ENCODE data around the gene EHMT1. TPM values are rescaled to one million over a fixed set of nuclear protein-coding genes. Genes with fewer than 3 reads are reported as not detected.
"Not testable (repeated sequence)": the region's sequence is repeated elsewhere in the genome, so short reads cannot be mapped to it uniquely, and the experiment has no call there.

Gene EHMT1
- total RNA-seq, 1 donor from 2014 or later = 59.9 TPM

DNA sequence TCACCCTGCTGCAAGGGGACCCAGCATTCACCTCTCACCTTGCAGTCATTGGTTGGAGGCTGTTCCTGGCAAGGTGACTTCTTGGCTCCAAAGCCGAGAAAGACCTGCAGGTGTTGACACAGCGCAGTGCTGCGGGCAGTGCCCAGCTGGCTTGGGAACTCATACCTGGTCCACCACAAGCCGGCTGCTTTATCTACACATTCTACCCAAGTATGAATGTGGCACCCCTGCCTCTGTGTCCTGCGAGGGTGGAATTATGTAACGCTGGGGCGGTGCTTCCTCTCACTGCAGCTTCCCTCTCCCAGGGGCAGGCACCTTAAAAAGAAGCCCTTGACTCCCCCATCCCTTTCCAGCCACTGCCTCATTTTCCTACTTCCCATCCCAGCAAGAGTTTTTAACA is 26.0 kb upstream of the EHMT1 start:
- Histone ChIP-seq H3K36me3 (ENCODE audit: control insufficient read depth, insufficient read depth, low read length) (peaks cover 2% of the 10 kb centered on the region), H3K27me3 (ENCODE audit: control insufficient read depth, insufficient read depth, low read length) (no peaks in the 10 kb centered on the region), H3K4me3 (ENCODE audit: low read depth, low read length) (no peak overlapping the region)
- DNase-seq (ENCODE audit: low read depth) = no peak
- TF ChIP-seq, protein P1, sequence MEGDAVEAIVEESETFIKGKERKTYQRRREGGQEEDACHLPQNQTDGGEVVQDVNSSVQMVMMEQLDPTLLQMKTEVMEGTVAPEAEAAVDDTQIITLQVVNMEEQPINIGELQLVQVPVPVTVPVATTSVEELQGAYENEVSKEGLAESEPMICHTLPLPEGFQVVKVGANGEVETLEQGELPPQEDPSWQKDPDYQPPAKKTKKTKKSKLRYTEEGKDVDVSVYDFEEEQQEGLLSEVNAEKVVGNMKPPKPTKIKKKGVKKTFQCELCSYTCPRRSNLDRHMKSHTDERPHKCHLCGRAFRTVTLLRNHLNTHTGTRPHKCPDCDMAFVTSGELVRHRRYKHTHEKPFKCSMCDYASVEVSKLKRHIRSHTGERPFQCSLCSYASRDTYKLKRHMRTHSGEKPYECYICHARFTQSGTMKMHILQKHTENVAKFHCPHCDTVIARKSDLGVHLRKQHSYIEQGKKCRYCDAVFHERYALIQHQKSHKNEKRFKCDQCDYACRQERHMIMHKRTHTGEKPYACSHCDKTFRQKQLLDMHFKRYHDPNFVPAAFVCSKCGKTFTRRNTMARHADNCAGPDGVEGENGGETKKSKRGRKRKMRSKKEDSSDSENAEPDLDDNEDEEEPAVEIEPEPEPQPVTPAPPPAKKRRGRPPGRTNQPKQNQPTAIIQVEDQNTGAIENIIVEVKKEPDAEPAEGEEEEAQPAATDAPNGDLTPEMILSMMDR (IDR thresholded peaks at IDR 0.05; ENCODE audit: insufficient read depth, low read length, poor library complexity, severe bottlenecking) = no peak

DNA sequence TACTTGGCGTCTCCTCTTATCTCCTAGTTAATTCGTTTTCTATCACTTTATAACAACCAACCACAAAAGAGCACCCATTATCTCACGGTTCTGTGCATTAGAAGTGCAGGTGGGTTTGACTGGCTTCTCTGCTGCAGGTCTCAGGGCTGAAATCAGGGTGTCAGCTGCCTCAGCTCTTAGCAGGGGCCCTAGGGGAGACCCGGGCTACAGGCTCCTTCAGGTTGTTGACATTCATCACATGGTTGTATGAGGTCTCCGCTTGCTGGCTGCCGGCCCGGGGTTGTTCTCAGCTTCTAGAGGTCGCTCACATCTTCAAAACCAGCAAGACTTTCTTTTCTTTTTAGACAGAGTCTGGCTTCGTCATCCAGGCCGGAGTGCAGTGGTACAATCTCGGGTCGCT is 25.6 kb upstream of the EHMT1 start:
- Histone ChIP-seq H3K36me3 (ENCODE audit: control insufficient read depth, insufficient read depth, low read length) (peaks cover 2% of the 10 kb centered on the region), H3K4me3 (ENCODE audit: low read depth, low read length) (no peak overlapping the region), H3K27me3 (ENCODE audit: control insufficient read depth, insufficient read depth, low read length) (no peaks in the 10 kb centered on the region)
- DNase-seq (ENCODE audit: low read depth) = no peak
- TF ChIP-seq, protein P1 (IDR thresholded peaks at IDR 0.05; ENCODE audit: insufficient read depth, low read length, poor library complexity, severe bottlenecking) = no peak

DNA sequence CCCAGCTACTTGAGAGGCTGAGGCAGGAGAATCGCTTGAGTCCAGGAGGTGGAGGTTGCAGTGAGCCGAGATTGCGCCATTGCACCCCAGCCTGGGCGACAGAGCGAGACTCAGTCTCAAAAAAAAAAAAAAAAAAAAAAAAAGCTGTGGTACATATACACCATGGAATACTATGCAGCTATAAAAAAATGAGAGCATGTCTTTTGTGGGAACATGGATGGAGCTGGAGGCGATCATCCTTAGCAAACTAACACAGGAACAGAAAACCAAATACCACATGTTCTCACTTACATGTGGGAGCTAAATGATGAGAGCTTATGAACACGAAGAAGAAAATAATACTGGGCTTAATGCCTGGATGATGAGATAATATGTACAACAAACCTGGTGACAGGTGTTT is 22.2 kb upstream of the EHMT1 start:
- H3K27me3 ChIP-seq (ENCODE audit: control insufficient read depth, insufficient read depth, low read length); H3K4me3 ChIP-seq (ENCODE audit: low read depth, low read length); DNase-seq (ENCODE audit: low read depth); H3K36me3 ChIP-seq (ENCODE audit: control insufficient read depth, insufficient read depth, low read length): not testable (repeated sequence)

DNA sequence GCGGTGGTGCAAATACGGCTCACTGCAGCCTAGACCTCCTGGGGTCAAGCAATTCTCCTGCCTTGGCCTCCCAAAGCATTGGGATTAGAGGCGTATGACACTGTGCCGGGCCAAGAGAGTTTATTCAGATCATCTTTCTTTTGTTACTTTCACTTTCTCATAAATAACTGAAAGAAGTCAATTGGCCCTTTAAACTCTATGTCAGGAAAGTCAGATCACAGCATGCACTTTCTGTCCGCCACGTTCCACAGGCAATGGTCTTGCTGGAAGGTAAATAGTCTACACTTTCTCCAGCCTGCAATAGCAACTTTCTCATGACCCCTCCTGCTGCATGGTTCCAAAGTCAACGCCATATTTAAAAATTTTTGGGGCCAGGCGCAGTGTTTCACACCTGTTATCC is 19.9 kb upstream of the EHMT1 start:
- TF ChIP-seq, protein P1 (IDR thresholded peaks at IDR 0.05; ENCODE audit: insufficient read depth, low read length, poor library complexity, severe bottlenecking) = no peak
- Histone ChIP-seq H3K36me3 (ENCODE audit: control insufficient read depth, insufficient read depth, low read length) (no peaks in the 10 kb centered on the region), H3K4me3 (ENCODE audit: low read depth, low read length) (no peak overlapping the region), H3K27me3 (ENCODE audit: control insufficient read depth, insufficient read depth, low read length) (peaks cover 2% of the 10 kb centered on the region)
- DNase-seq (ENCODE audit: low read depth) = no peak

DNA sequence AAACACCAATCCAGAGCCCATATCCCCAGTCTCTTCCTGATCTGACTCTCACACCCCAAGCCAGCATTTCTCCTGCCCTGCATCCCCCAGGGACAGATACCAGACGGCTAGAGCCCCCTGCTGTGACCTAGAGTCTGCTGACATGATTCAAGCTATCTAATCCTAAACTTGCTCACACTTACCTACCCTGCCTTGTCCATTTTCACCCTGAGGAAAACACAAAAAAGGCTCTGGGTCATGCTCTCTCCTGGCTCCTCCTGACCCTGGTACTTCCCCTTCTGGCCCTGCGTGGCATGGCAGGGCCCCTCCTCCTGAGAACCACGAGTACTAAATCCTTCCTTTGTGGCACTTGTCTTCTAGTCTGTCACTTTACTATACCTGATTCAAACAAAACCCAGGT is 16.1 kb upstream of the EHMT1 start:
- Histone ChIP-seq H3K4me3 (ENCODE audit: low read depth, low read length) (no peak overlapping the region), H3K36me3 (ENCODE audit: control insufficient read depth, insufficient read depth, low read length) (no peaks in the 10 kb centered on the region), H3K27me3 (ENCODE audit: control insufficient read depth, insufficient read depth, low read length) (peaks cover 5% of the 10 kb centered on the region)
- no peak for DNase-seq (ENCODE audit: low read depth)
- TF ChIP-seq, protein P1 (IDR thresholded peaks at IDR 0.05; ENCODE audit: insufficient read depth, low read length, poor library complexity, severe bottlenecking) = no peak

DNA sequence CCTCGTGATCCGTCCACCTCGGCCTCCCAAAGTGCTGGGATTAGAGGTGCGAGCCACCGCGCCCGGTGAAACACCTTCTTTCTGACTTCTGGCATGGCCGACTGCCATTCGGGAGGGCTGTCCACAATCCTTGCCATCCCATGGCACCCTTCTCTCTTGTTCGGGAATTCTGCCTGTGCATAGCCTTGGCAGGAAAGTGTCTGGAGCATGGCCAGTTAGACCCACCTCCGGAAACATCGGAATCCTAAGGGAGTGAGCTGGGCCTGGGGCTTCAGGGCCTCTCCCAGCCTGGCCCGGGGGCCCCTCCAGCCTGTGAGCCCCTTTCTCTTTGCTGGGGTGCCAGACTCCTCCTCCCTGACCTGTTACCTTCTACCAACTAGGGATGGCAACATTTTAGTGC is 14.9 kb upstream of the EHMT1 start:
- DNase-seq (ENCODE audit: low read depth) = no peak
- H3K36me3 ChIP-seq (ENCODE audit: control insufficient read depth, insufficient read depth, low read length) = no peaks in the 10 kb centered on the region
- TF ChIP-seq, protein P1 (IDR thresholded peaks at IDR 0.05; ENCODE audit: insufficient read depth, low read length, poor library complexity, severe bottlenecking) = no peak
- peaks cover 5% of the 10 kb centered on the region for H3K27me3 ChIP-seq (ENCODE audit: control insufficient read depth, insufficient read depth, low read length)
- no peak overlapping the region for H3K4me3 ChIP-seq (ENCODE audit: low read depth, low read length)

All from kidney epithelial cell (primary cell).